AG08396 (cell line): ENCODE measurements around the gene ICA1L.

Experiments used
- DNase-seq: peaks from one replicate; pipeline ENCODE4 v3.0.0; 2012; ENCODE audit warnings: low spot score, mixed read lengths

Gene ICA1L

GRCh38 chr2:202736826-202737225 lies 134.7 kb downstream of the ICA1L start:
- no peak for DNase-seq

DNA sequence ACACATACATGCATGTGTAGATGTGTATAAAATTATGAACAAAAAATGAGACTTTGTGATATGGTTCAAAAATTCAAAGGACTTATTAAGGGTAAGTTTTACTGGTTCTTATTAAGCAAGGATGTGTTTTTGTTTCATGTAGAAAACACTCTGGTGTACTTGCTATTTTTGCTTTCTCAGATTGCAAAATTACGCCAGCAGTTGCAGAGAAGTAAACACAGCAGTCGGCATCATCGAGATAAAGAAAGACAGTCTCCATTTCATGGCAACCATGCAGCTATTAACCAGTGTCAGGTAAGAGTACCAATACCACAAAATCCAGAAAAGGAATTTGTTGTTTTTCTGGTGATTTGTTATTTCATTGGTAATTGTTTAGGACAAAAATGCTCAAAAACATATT lies 145.5 kb downstream of the ICA1L start:
- DNase-seq: no peak

DNA sequence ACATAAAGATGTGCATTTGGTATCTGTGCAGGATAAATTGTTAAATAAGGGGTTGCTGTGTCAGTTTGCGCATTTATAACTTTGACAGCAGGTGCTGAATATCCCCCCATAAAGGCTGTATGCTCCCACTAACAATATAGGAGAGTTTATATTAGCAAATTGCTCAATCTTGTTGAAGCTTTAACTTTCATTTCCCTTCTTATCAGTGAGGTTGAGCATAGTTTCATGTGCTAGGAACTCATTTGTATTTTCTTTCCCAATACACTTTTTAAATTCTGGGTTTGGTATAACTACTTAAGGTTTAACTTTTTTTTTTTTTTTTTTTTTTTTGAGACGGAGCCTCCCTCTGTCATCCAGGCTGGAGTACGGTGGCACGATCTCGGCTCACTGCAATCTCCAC lies 147.8 kb downstream of the ICA1L start:
- DNase-seq: no peak
